NOMO-1 treated with dmso at 0.1 percent for 144 hours (cell line): Measurements from ENCODE around the gene TMEM121.
"Not testable (repeated sequence)": the region's sequence is repeated elsewhere in the genome, so short reads cannot be mapped to it uniquely, and the experiment has no call there.

Source experiments
- DNase-seq: peaks from one replicate; lab custom pipeline; 2025; ENCODE audit not compliant: unreplicated experiment; lab: John Stamatoyannopoulos, UW

Gene TMEM121

DNA sequence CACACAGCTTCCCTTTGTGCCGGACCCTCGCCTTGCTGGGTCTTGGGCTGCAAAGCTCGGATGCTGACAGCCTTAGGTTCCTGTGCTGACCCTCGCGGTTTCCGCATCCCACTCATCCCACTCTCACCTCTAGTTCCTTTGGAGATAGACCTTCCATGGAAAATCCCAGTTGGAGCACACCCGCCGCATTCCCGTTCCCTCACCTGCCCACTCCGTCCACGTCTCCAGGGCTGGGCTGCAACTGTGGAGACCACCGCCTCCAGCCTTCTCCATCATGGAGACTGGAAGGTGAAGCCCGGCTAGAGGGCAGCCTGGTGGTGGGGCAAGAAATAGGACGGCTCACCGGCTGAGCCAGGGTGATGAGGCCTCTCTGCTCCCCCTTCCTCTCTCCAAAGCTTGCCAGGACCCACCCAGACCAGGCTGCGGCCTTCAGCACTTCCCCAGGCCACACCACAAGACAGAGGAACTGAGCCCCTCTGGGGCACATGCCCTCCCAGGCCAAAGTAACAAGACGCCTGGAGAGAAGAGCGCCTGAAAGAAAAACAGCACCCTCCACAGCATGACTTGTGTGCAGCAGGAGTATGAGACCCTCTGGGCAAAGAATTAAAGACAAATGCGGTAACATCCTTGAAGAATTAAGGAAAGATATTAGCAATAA is 15.0 kb downstream of the TMEM121 start:
- DNase-seq, result no peak

DNA sequence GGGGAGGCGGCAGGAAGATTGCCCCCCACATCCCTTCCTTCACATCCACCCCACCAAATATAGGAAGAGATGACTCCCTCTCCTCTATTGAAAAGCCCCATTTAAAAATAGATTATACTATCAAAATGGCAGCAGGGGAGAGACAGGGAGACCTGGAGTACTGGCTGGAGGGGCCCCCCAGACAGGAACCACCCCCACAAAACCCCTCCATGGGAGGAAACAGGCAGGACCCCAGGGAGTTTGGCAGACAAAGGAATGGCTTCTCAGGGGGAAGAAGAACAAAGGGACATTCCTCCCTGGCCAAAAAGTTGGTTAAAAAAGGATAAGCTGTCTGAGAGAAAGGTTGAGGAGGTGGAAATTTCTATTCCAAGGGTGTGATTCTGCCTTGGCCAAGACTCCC is 19.3 kb downstream of the TMEM121 start:
- DNase-seq, result not testable (repeated sequence)

DNA sequence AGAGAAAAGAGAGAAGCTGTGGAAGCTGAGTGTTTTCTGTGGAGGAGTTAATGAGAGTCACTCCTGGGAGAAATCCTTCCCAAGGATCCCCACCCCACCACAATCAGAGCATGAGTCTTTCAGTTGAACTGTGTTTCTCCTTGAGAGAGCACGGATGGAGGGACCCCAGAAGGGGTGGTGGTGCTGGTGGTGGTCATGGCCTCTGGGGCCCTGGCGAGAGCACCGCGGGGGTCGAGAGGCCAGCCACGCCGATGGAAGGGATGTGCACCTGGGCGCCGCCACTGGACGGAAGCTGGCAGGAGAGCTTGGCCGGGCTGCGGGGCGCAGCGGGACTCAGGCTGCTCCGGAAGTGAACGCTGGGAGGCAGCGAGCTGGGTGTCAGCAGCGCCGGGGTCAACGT is 20.0 kb downstream of the TMEM121 start:
- not testable (repeated sequence) for DNase-seq

DNA sequence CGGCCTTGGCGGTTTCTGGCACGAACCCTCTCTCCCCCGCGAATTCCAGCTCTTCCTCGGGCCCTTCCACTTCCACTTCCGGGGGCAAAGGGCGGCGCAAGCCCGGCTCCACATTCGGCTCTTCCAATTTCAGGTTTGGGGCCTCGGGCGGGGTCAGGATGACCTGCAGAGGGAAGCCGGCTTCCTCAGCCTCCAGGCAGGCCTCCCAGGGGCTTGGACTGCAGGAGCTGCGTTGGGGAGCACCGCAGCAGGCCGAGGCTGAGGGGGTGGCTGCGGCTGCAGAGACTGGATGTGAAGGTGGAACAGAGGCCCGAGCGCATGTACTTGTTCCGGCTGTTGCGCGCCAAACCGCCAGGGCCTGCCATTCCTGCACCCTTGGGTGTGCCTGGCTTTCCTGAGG is 20.7 kb downstream of the TMEM121 start:
- DNase-seq, result not testable (repeated sequence)

DNA sequence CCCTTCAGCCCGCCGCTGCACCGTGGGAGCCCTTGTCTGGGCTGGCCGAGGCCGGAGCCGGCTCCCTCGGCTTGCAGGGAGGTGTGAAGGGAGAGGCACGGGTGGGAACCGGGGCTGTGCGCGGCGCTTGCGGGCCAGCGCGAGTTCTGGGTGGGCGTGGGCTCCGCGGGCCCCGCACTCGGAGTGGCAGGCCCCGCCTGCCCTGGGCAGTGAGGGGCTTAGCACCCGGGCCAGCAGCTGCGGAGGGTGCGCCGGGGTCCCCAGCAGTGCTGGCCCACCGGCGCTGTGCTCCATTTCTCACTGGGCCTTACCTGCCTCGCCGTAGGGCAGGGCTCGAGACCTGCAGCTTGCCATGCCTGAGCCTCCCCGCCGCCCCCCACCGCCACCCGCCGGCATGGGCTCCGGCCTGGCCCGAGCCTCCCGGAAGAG is 21.4 kb downstream of the TMEM121 start:
- no peak for DNase-seq

GRCh38 chr14:105549481-105549880 is 23.1 kb downstream of the TMEM121 start:
- DNase-seq, result no peak

- DNase-seq, result no peak
Measured at GRCh38 chr14:105554022-105554421, 27.6 kb downstream of the TMEM121 start.

- no peak for DNase-seq
Measured at GRCh38 chr14:105554523-105554922, 28.1 kb downstream of the TMEM121 start.

DNA sequence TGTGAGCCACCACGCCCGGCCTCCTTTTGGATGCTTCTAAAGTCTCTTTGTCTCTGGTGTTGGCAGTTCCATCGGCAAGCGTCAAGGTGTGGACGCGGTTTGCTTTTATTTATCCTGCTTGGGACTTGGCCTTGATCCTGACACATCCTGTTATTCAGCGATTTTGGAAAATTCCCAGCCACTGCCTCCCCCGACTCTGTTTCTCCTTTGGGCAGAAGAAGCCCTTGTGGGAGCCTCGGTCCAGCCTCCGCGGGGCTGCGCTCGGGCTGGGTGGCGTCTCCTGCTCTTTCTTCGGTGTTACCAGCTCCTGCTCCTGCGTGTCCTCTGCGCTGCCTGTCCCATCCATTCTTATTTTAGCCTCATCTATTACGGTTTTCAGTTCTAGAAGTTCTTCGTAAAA is 31.3 kb downstream of the TMEM121 start:
- not testable (repeated sequence) for DNase-seq

GRCh38 chr14:105558449-105559154 is 32.2 kb downstream of the TMEM121 start:
- DNase-seq, result not testable (repeated sequence)

DNA sequence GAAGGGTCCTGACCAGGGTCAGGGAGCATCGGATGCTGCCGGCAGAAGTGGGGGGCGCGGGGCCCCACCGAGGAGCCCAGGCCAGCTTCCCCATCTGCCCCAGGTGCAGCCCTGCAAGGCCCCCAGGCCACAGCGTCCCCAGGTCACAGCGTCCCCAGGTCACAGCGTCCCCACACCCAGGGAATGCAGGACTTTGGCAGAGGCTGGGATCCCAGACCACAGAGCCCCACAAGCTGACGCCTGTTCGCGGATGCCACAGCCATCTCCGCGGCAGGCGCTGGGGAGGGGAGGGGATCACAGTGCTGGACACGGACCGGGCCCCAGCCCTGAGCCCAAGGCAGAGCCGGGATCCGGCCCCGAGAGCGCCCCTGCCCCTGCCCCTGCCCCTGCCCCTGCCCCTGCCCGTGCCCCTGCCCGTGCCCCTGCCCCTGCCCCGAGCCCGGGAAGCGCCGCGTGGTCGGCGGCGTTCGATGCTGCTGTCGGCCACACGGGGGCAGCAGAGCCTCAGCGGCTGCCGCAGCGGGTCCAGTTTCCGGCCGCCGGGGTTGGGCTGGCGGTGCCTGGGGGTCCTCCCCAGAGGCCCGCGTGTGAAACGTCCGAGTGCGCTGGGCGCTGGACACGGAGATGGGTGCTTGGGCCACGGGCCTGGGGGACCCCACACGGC is 33.1 kb downstream of the TMEM121 start:
- DNase-seq, result not testable (repeated sequence)

DNA sequence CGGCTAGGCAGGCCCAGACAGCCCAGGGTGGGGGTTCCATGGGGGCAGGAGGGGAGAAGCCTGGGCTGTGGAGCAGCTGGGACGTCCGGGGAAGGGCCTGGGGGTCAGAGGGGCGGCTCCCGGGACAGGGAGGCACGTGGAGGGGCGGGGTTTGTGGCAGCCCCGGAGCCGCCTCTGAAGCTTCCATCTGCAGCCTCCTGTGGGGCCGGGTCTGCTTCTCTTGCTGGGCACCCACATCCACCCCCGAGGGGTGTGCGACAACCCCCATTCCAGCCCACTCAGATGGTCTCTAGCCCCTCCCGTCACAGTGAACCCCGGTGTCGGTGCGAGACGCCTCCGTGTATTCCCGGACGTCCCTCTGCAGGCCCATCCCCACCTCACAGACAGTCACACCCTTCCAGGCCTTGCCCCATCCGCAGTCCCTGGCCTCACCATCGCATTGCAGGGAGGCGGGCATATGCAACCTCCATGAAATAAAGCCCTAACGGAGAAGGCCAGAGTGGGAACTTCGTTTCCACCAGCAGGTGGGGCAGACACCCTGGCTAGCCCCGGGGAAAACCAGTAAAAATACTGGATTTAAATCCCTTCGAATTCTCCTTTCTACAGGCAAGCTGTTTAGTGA is 33.8 kb downstream of the TMEM121 start:
- not testable (repeated sequence) for DNase-seq

DNA sequence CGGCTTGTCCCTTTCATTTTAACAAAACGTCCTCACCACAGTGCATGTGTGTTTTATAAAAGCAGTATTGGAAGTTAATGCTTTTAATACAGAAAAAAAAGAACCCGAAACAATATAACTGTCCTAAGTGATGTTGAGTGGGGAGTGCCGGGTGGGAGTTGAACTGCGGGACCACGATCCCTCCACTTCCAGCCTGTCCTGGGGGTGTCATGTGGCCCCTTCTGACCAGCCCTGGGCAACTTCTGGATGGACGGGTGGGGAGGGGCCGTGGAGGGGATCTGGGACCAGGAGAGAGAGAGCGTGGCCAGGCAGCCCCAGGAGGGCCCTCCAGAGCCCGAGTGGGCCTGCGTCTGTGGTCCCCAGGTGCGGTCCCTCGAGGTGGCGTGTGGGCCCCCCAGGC is 35.0 kb downstream of the TMEM121 start:
- DNase-seq, result not testable (repeated sequence)

GRCh38 chr14:105562713-105563346 is 36.4 kb downstream of the TMEM121 start:
- no peak for DNase-seq

- no peak for DNase-seq
Measured at GRCh38 chr14:105563347-105563737, 37.0 kb downstream of the TMEM121 start.

DNA sequence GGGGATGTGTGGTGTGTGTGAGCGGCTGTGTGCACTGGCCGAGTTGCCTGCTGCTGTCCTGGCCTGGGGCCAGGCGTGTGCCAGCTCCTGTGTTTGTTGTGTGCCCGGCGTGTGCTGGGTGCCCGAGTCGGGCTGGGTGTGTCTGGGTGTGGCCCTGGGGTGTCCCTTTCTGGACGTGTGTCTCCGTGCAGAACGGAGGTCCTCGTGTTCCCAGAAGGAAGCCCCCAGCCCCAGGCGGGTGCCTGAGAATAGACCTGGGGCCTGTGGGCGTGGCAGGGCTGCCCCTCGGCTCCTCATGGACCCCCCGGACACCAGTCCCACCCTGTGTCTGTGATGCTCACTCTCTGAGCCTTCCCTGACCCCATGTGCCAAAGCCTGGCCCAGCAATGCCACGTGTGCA is 38.2 kb downstream of the TMEM121 start:
- DNase-seq, result not testable (repeated sequence)

DNA sequence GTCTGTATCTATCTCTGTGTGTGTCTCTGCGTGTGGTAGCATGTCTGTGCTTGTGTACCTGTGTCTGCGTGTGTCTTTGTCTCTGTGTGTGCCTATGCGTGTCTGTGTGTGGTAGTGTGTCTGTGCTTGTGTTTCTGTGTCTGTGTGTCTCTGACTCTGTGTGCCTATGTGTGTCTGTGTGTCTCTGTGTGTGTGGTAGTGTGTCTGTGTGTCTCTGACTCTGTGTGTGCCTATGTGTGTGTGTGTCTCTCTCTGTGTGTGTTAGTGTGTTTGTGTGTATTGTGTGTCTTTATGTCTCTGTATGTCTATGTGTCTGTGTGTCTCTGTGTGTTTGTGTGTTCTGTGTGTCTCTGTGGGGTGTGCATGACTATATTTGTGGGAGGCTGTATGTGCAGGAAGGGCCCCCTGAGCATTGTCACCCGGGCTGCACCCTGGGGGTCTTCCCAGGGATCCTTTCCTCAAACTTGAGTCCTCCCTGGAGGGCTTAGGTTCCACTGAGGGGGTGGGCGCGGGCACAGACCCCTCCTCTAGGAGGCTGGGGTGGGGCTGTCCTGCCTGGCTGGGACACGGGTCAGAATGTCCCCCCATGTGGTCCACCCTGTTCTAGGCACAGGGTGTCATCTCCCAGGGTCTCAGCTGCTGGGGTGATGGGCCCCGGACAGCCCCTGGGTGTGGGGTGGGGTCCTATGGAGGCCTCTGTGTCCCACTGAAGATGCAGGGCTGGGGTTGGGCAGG is 39.0 kb downstream of the TMEM121 start:
- not testable (repeated sequence) for DNase-seq

DNA sequence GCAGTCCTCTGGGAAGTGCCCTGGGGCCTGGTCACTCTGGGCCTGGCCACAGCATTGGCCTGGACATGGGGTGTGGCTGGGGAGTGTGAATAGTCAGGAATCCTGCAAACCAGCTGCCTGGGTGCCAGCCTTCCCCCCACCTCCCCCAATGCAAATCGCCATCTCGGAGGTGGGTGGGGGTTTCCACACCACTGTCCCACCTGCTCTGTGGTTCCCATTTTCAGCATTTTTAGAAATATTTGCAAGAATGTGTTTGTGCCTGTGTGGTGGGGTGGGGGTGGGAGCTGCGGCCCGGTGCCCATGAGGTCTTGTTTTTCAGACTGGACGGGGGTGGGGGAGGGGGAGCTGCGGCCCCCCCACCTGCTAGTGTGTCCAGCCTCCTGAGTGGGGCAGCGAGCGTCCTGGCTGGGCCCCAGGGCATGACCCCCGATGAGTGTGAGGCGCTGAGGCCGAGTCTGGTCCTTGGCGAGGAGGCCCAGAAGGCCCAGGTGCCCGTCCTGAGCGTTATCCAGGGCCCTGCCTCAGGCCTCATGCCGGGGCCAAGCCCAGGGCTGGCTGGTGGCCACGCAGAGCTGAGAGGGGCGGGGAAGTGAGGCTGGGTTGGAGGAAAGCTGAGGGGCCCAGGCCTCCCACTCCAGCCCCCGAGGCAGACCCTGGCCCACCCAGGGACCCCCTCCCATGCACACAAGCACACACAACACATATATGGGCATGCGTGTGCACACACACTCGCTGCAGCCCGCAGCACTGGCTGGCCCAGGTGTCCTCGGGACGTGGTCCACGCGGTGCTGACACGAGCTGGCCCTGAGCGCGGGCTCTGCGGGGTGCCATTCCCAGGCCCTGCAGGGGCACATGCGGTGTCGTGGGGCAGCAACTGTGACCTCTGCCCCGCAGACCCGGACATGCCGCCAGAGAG is 40.1 kb downstream of the TMEM121 start:
- not testable (repeated sequence) for DNase-seq
